IMR-90 (cell line): Measurements from ENCODE around the gene CCKAR. TPM values are rescaled to one million over a fixed set of nuclear protein-coding genes. Genes with fewer than 3 reads are reported as not detected.

Experiments used
- ATAC-seq: fragments of 200-7000 bp; cut with Tn5 transposase; 2 replicates; pipeline ENCODE4 v1.9.1; 2020; ENCODE audit warnings: low read depth, mild to moderate bottlenecking, moderate library complexity
- BruUV-seq: library from RNA; stranded (reverse); fragments of 400-500 nt; replicated peaks from 2 replicates; lab custom pipeline; 2021; lab: Mats Ljungman, UMichigan
- CTCF ChIA-PET: fragments of 300-600 bp; formaldehyde crosslinking; extraction: SDS; loops from one replicate; lab custom pipeline; 2021; ENCODE audit warnings: antibody characterized with exemption; lab: Yijun Ruan, JAX
- POLR2A ChIA-PET: fragments of 300-600 bp; sonication (Branson Sonifier 250); formaldehyde crosslinking; loops from one replicate; lab custom pipeline; 2022; ENCODE audit warnings: antibody characterized with exemption; ENCODE audit not compliant: unreplicated experiment; lab: Charles Lee
- DNase-seq: peaks from one replicate; pipeline ENCODE4 v3.0.0; 2013
- H2AFZ ChIP-seq: replicated peaks from 2 replicates; pipeline ENCODE3; 2013; ENCODE audit warnings: low read length, mild to moderate bottlenecking; ENCODE audit not compliant: poor library complexity
- H2AK5ac ChIP-seq: 2 replicates; pipeline ENCODE4 v1.6.1; 2013; ENCODE audit warnings: low read depth, low read length, inconsistent platforms
- H2AK9ac ChIP-seq: replicated peaks from 2 replicates; pipeline ENCODE3; 2013; ENCODE audit warnings: mild to moderate bottlenecking, low read depth, low read length, moderate library complexity; ENCODE audit not compliant: poor library complexity
- H2BK120ac ChIP-seq: 2 replicates; pipeline ENCODE4 v1.6.1; 2013; ENCODE audit warnings: low read depth, low read length, inconsistent platforms
- H2BK15ac ChIP-seq: 3 replicates; pipeline ENCODE4 v1.6.1; 2013; ENCODE audit warnings: low read depth, low read length, inconsistent platforms
- H2BK20ac ChIP-seq: 2 replicates; pipeline ENCODE4 v1.6.1; 2013; ENCODE audit warnings: low read depth, mild to moderate bottlenecking, inconsistent platforms, low read length, moderate library complexity
- H2BK5ac ChIP-seq: 2 replicates; pipeline ENCODE4 v1.6.1; 2013; ENCODE audit warnings: mild to moderate bottlenecking, low read depth, low read length, inconsistent platforms; ENCODE audit not compliant: poor library complexity, severe bottlenecking
- H3K14ac ChIP-seq: replicated peaks from 2 replicates; pipeline ENCODE4 v1.6.1; 2013; ENCODE audit warnings: low read depth, low read length, inconsistent platforms
- H3K18ac ChIP-seq: 2 replicates; pipeline ENCODE4 v1.6.1; 2013; ENCODE audit warnings: low read depth, low read length, control low read depth
- H3K23ac ChIP-seq: 2 replicates; pipeline ENCODE4 v1.6.1; 2013; ENCODE audit warnings: low read depth, low read length, inconsistent platforms
- H3K27ac ChIP-seq: 2 replicates; pipeline ENCODE4 v1.5.1; 2013; ENCODE audit warnings: mild to moderate bottlenecking, control low read depth, low read length; ENCODE audit not compliant: insufficient read depth
- H3K27me3 ChIP-seq: 2 replicates; pipeline ENCODE4 v1.6.1; 2013; ENCODE audit warnings: low read length; ENCODE audit not compliant: control insufficient read depth, insufficient read depth
- H3K36me3 ChIP-seq: 2 replicates; pipeline ENCODE4 v1.6.1; 2013; ENCODE audit warnings: low read length, mixed read lengths; ENCODE audit not compliant: control insufficient read depth, insufficient read depth
- H3K4ac ChIP-seq: 2 replicates; pipeline ENCODE4 v1.6.1; 2013; ENCODE audit warnings: low read depth, low read length, inconsistent platforms
- H3K4me1 ChIP-seq: 2 replicates; pipeline ENCODE4 v1.6.1; 2013; ENCODE audit warnings: low read length, mixed read lengths; ENCODE audit not compliant: control insufficient read depth, insufficient read depth
- H3K4me2 ChIP-seq: 2 replicates; pipeline ENCODE4 v1.6.1; 2013; ENCODE audit warnings: low read depth, mild to moderate bottlenecking, control low read depth, low read length, moderate library complexity
- H3K4me3 ChIP-seq: 2 replicates; pipeline ENCODE4 v1.5.1; 2013; ENCODE audit warnings: low read depth, mild to moderate bottlenecking, control low read depth, low read length, moderate library complexity; ENCODE audit not compliant: insufficient read depth
- H3K56ac ChIP-seq: 2 replicates; pipeline ENCODE4 v1.6.1; 2013; ENCODE audit warnings: low read length, inconsistent platforms; ENCODE audit not compliant: insufficient read depth; ENCODE audit errors: extremely low read depth
- H3K79me1 ChIP-seq, 2 experiments: 2 replicates each; pipeline ENCODE4 v1.6.1; 2013; ENCODE audit warnings: low read length in 2 of 2, inconsistent platforms in 1 of 2, low read depth in 1 of 2
- H3K9ac ChIP-seq: 2 replicates; pipeline ENCODE4 v1.6.1; 2013; ENCODE audit warnings: low read depth, low read length, control low read depth
- H3K9me1 ChIP-seq: 2 replicates; pipeline ENCODE4 v1.6.1; 2013; ENCODE audit warnings: low read length, inconsistent platforms; ENCODE audit not compliant: insufficient read depth
- H3K9me3 ChIP-seq: 2 replicates; pipeline ENCODE4 v1.6.1; 2013; ENCODE audit warnings: low read length; ENCODE audit not compliant: control insufficient read depth, insufficient read depth
- H4K20me1 ChIP-seq: 2 replicates; pipeline ENCODE4 v1.6.1; 2013; ENCODE audit warnings: low read length, inconsistent platforms; ENCODE audit not compliant: insufficient read depth
- H4K5ac ChIP-seq: 2 replicates; pipeline ENCODE4 v1.6.1; 2013; ENCODE audit warnings: mild to moderate bottlenecking, low read depth, low read length, control low read depth
- H4K8ac ChIP-seq, 2 experiments: 2 replicates each; pipeline ENCODE4 v1.6.1; 2013; ENCODE audit warnings: low read depth in 2 of 2, low read length in 2 of 2, control low read depth in 1 of 2, inconsistent platforms in 1 of 2
- H4K91ac ChIP-seq: 2 replicates; pipeline ENCODE4 v1.6.1; 2013; ENCODE audit warnings: low read depth, low read length, inconsistent platforms; ENCODE audit not compliant: insufficient read depth
- BHLHE40 ChIP-seq: fragments of 150-350 bp; IDR thresholded peaks from 2 replicates; pipeline ENCODE4 v1.6.1; 2016; ENCODE audit warnings: mild to moderate bottlenecking, low read depth, low read length
- CEBPB ChIP-seq: IDR thresholded peaks from 2 replicates; pipeline ENCODE4 v1.6.1; 2012; ENCODE audit warnings: low read depth, low read length, improper control_type of control experiment
- CHD1 ChIP-seq: IDR thresholded peaks from 2 replicates; pipeline ENCODE4 v1.6.1; 2012; ENCODE audit warnings: low read depth, low read length, improper control_type of control experiment
- FOS ChIP-seq: fragments of 150-350 bp; IDR thresholded peaks from 2 replicates; pipeline ENCODE4 v1.6.1; 2016; ENCODE audit warnings: low read depth, low read length
- MAFK ChIP-seq: IDR thresholded peaks from 2 replicates; pipeline ENCODE4 v1.6.1; 2012; ENCODE audit warnings: low read depth, low read length, improper control_type of control experiment
- MAZ ChIP-seq: IDR thresholded peaks from 2 replicates; pipeline ENCODE4 v1.6.1; 2012; ENCODE audit warnings: low read depth, mild to moderate bottlenecking, low read length, improper control_type of control experiment, moderate library complexity, borderline replicate concordance
- MXI1 ChIP-seq: IDR thresholded peaks from 2 replicates; pipeline ENCODE4 v1.6.1; 2012; ENCODE audit warnings: low read depth, mild to moderate bottlenecking, low read length, moderate library complexity, borderline replicate concordance
- NFE2L2 ChIP-seq: fragments of 150-350 bp; IDR thresholded peaks from 2 replicates; pipeline ENCODE4 v1.6.1; 2016; ENCODE audit warnings: low read depth, mild to moderate bottlenecking, low read length
- POLR2A ChIP-seq: IDR thresholded peaks from 2 replicates; pipeline ENCODE4 v1.6.1; 2012; ENCODE audit warnings: mild to moderate bottlenecking, low read depth, low read length
- RAD21 ChIP-seq: IDR thresholded peaks from 2 replicates; pipeline ENCODE4 v1.6.1; 2012; ENCODE audit warnings: low read length, improper control_type of control experiment
- RCOR1 ChIP-seq: IDR thresholded peaks from 2 replicates; pipeline ENCODE4 v1.6.1; 2012; ENCODE audit warnings: mild to moderate bottlenecking, low read length, improper control_type of control experiment; ENCODE audit not compliant: insufficient replicate concordance
- RFX5 ChIP-seq: IDR thresholded peaks from 2 replicates; pipeline ENCODE4 v1.8.0; 2012; ENCODE audit warnings: low read depth, mild to moderate bottlenecking, low read length, moderate library complexity
- SMC3 ChIP-seq: fragments of 150-350 bp; IDR thresholded peaks from 2 replicates; pipeline ENCODE4 v1.6.1; 2016; ENCODE audit warnings: low read depth, mild to moderate bottlenecking, antibody characterized with exemption, low read length, moderate library complexity
- WGBS, 2 experiments: methylation state at CpG; one replicate each; pipeline versions ENCODE4 v1.1.5 to v1.1.7; 2013; ENCODE audit warnings: missing lambda C conversion rate in 2 of 2; ENCODE audit not compliant: insufficient read length in 1 of 2; ENCODE audit errors: extremely low coverage in 2 of 2; 5-methylcytosine and 5-hydroxymethylcytosine counted together
- dilution Hi-C: fragments of 300-500 bp; cut with HindIII; formaldehyde crosslinking; loops from one replicate; pipeline ENCODE4 v1.14.3; 2018; ENCODE audit warnings: low sequenced_read_pairs; ENCODE audit not compliant: unreplicated experiment
- in situ Hi-C: fragments of 300-500 bp; cut with MboI; formaldehyde crosslinking; loops from 3 replicates; pipeline ENCODE4 v1.14.3; 2019; ENCODE audit warnings: low sequenced_read_pairs, inconsistent platforms, mixed read lengths
- intact Hi-C: fragments of 100-400 bp; cut with micrococcal nuclease; formaldehyde crosslinking; loops from 2 replicates; pipeline ENCODE4 v1.10.0; 2022
- polyA plus RNA-seq, 3 experiments: library from polyadenylated mRNA; depleted of rRNA; stranded (reverse); fragments of >200 nt; gene quantifications; 2 replicates each; pipeline ENCODE4 v1.2.3, GENCODE V29; 2012; ENCODE audit warnings: low replicate concordance in 1 of 3
- total RNA-seq: library from RNA; depleted of rRNA; stranded (reverse); fragments of >200 nt; gene quantifications from 2 replicates; pipeline ENCODE4 v1.2.3, GENCODE V29; 2012
- TF ChIP-seq, protein P1 (sequence below): fragments of 150-350 bp; IDR thresholded peaks from 2 replicates; pipeline ENCODE4 v1.6.1; 2017; ENCODE audit warnings: mild to moderate bottlenecking, antibody characterized with exemption, low read length, low read depth
- TF ChIP-seq, protein P2 (sequence below): fragments of 150-350 bp; IDR thresholded peaks from 2 replicates; pipeline ENCODE4 v1.6.1; 2016; ENCODE audit warnings: low read depth, mild to moderate bottlenecking, low read length, moderate library complexity, borderline replicate concordance
- TF ChIP-seq, protein P3 (sequence below): conservative IDR thresholded peaks from 2 replicates; pipeline ENCODE4 v1.5.1; 2012; ENCODE audit warnings: mild to moderate bottlenecking, low read depth, low read length, improper control_type of control experiment

CCKAR gene
- total and polyA plus RNA-seq, 2 of the 4 experiments (the other 2 are of a cell fraction) = not detected

DNA sequence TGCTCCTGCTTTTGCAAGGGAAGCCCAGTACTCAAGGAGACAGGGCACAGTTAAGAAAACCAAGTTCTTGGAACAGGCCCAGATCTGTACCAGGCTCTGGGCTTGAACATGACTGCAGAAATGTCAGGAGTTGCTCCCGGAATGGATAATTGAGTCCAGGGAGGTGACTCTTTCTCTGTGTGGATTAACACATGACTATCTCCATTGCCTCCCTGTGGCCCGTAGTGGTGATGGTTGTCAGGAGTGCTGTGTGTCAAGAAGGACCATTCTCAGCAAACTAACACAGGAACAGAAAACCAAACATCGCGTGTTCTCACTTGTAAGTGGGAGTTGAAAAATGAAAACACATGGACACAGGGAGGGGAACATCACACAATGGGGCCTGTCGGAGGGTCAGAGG is 39.9 kb downstream of the CCKAR start:
- no TSS peak for BruUV-seq
- WGBS, 2 experiments = no CpG with 5 or more reads among the region's 5 CpGs
- Histone ChIP-seq H2AK5ac (no peak overlapping the region), H2BK5ac (no peak overlapping the region), H3K4me2 (no peak overlapping the region), H3K56ac (no peak overlapping the region), H4K91ac (no peak overlapping the region), H2BK15ac (no peak overlapping the region), H2AFZ (no peak overlapping the region), H3K4me1 (no peaks in the 10 kb centered on the region), H2BK20ac (no peak overlapping the region), H3K36me3 (no peaks in the 10 kb centered on the region), H3K9me1 (no peaks in the 10 kb centered on the region), H3K9me3 (peaks cover 8% of the 10 kb centered on the region), H3K14ac (no peak overlapping the region), H3K18ac (no peak overlapping the region), H3K9ac (no peak overlapping the region), H3K4ac (no peak overlapping the region), H3K27me3 (0 out of 2 replicates have a peak, but pooled peaks cover 3% of the 10 kb centered on the region), H2AK9ac (no peak overlapping the region), H4K8ac (no peak overlapping the region), H3K4me3 (no peak overlapping the region), H4K5ac (no peak overlapping the region), H2BK120ac (no peak overlapping the region), H3K23ac (no peak overlapping the region), H3K79me1 (no peaks in the 10 kb centered on the region), H3K27ac (no peak overlapping the region), H4K20me1 (no peaks in the 10 kb centered on the region)
- DNase-seq (no peak), ATAC-seq (peak; percentile 12; the same call in 1 of the 2 replicates)
- POLR2A ChIA-PET = no interaction called here
- intact Hi-C loops (no loop called here), dilution Hi-C loops (no loop called here), in situ Hi-C loops (loop anchor here (10.0 to 25.0 kb wide), 2 partner anchors 274 to 562 kb away; no protein-coding TSS in a partner anchor)
- TF ChIP-seq FOS = no peak
- no peak for TF ChIP-seq BHLHE40
- TF ChIP-seq CHD1 = no peak
- no peak for TF ChIP-seq MXI1
- no peak for TF ChIP-seq RAD21
- TF ChIP-seq MAZ = no peak
- TF ChIP-seq RFX5 = no peak
- TF ChIP-seq SMC3 = no peak
- no peak for TF ChIP-seq RCOR1
- TF ChIP-seq POLR2A = no peak
- TF ChIP-seq MAFK = no peak
- TF ChIP-seq, protein P1, sequence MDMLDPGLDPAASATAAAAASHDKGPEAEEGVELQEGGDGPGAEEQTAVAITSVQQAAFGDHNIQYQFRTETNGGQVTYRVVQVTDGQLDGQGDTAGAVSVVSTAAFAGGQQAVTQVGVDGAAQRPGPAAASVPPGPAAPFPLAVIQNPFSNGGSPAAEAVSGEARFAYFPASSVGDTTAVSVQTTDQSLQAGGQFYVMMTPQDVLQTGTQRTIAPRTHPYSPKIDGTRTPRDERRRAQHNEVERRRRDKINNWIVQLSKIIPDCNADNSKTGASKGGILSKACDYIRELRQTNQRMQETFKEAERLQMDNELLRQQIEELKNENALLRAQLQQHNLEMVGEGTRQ = no peak
- TF ChIP-seq, protein P2, sequence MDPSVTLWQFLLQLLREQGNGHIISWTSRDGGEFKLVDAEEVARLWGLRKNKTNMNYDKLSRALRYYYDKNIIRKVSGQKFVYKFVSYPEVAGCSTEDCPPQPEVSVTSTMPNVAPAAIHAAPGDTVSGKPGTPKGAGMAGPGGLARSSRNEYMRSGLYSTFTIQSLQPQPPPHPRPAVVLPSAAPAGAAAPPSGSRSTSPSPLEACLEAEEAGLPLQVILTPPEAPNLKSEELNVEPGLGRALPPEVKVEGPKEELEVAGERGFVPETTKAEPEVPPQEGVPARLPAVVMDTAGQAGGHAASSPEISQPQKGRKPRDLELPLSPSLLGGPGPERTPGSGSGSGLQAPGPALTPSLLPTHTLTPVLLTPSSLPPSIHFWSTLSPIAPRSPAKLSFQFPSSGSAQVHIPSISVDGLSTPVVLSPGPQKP = no peak
- no peak for TF ChIP-seq NFE2L2
- TF ChIP-seq, protein P3, sequence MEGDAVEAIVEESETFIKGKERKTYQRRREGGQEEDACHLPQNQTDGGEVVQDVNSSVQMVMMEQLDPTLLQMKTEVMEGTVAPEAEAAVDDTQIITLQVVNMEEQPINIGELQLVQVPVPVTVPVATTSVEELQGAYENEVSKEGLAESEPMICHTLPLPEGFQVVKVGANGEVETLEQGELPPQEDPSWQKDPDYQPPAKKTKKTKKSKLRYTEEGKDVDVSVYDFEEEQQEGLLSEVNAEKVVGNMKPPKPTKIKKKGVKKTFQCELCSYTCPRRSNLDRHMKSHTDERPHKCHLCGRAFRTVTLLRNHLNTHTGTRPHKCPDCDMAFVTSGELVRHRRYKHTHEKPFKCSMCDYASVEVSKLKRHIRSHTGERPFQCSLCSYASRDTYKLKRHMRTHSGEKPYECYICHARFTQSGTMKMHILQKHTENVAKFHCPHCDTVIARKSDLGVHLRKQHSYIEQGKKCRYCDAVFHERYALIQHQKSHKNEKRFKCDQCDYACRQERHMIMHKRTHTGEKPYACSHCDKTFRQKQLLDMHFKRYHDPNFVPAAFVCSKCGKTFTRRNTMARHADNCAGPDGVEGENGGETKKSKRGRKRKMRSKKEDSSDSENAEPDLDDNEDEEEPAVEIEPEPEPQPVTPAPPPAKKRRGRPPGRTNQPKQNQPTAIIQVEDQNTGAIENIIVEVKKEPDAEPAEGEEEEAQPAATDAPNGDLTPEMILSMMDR = no peak
- TF ChIP-seq CEBPB = no peak
- CTCF ChIA-PET = interaction anchor here (1.8 kb wide), 1 partner anchor 271 kb away, joined by 4 read pairs; no protein-coding TSS in a partner anchor
